Measurements from ENCODE around the gene FBXW8.

FBXW8 gene

GRCh38 chr12:116962197-116962596 is 51.4 kb downstream of the FBXW8 start:
- no peak overlapping the region for H3K27ac ChIP-seq
- H3K4me1 ChIP-seq = no peaks in the 10 kb centered on the region
- TF ChIP-seq, protein P1, sequence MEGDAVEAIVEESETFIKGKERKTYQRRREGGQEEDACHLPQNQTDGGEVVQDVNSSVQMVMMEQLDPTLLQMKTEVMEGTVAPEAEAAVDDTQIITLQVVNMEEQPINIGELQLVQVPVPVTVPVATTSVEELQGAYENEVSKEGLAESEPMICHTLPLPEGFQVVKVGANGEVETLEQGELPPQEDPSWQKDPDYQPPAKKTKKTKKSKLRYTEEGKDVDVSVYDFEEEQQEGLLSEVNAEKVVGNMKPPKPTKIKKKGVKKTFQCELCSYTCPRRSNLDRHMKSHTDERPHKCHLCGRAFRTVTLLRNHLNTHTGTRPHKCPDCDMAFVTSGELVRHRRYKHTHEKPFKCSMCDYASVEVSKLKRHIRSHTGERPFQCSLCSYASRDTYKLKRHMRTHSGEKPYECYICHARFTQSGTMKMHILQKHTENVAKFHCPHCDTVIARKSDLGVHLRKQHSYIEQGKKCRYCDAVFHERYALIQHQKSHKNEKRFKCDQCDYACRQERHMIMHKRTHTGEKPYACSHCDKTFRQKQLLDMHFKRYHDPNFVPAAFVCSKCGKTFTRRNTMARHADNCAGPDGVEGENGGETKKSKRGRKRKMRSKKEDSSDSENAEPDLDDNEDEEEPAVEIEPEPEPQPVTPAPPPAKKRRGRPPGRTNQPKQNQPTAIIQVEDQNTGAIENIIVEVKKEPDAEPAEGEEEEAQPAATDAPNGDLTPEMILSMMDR (IDR thresholded peaks at IDR 0.05) = no peak
- H3K9me3 ChIP-seq = no peaks in the 10 kb centered on the region
- H3K4me3 ChIP-seq = no peak overlapping the region
- peaks cover 16 to 26% (median 18%) of the 10 kb centered on the region in 3 donors for H3K36me3 ChIP-seq
- no peak for DNase-seq
- intact Hi-C loops (cut with DNase I; ENCODE audit: low total_unique reads) = no loop called here
- H3K27me3 ChIP-seq = no peaks in the 10 kb centered on the region

DNA sequence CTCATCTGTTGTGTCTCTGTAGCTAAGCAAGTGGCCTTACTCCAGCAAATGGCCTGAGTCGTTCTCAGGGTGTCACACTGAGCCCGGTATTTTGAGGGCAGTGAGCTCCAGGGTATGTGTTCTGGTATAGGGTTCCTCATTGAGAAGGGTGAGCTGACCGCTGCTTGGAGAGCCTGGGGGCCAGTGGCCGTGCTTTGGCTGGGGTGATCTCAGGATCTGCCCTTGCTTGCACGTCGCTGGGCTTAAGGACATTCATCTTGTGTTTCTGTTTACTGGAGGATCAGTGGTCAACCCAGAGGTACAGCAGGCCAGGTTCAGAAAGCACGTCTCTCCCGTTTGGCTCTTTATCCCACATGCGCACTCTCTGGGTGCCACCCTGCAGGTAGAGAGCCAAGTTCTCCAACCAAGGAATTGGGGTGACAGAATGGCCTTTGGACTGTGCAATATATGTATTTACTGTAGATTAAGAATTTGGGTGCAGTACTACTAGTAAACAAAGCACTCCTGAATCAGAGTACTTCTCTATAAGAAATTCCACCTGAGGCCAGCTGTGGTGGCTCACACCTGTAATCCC is 52.1 kb downstream of the FBXW8 start:
- intact Hi-C loops (cut with DNase I; ENCODE audit: low total_unique reads) = no loop called here
- H3K4me3 ChIP-seq = no peak overlapping the region
- H3K27me3 ChIP-seq = no peaks in the 10 kb centered on the region
- TF ChIP-seq, protein P1 (IDR thresholded peaks at IDR 0.05) = no peak
- H3K9me3 ChIP-seq = no peaks in the 10 kb centered on the region
- DNase-seq = no peak
- H3K36me3 ChIP-seq = peaks cover 18 to 33% (median 23%) of the 10 kb centered on the region in 3 donors
- no peaks in the 10 kb centered on the region for H3K4me1 ChIP-seq
- H3K27ac ChIP-seq = no peak overlapping the region

- no peaks in the 10 kb centered on the region for H3K27me3 ChIP-seq
- H3K27ac ChIP-seq = no peak overlapping the region
- H3K9me3 ChIP-seq = no peaks in the 10 kb centered on the region
- H3K4me1 ChIP-seq = no peaks in the 10 kb centered on the region
- no peak for DNase-seq
- no peak overlapping the region for H3K4me3 ChIP-seq
- H3K36me3 ChIP-seq = peaks cover 18 to 39% (median 23%) of the 10 kb centered on the region in 3 donors
- intact Hi-C loops (cut with DNase I; ENCODE audit: low total_unique reads) = no loop called here
- TF ChIP-seq, protein P1 (IDR thresholded peaks at IDR 0.05) = no peak
Observed at GRCh38 chr12:116964054-116965050, 53.6 kb downstream of the FBXW8 start.

- DNase-seq = no peak
- Histone ChIP-seq H3K36me3 (peaks cover 29 to 63% (median 36%) of the 10 kb centered on the region in 3 donors), H3K27ac (no peak overlapping the region), H3K9me3 (no peaks in the 10 kb centered on the region), H3K4me1 (no peaks in the 10 kb centered on the region), H3K4me3 (no peak overlapping the region), H3K27me3 (no peaks in the 10 kb centered on the region)
- TF ChIP-seq, protein P1 (IDR thresholded peaks at IDR 0.05) = no peak
- intact Hi-C loops (cut with DNase I; ENCODE audit: low total_unique reads) = no loop called here
Observed at GRCh38 chr12:116968986-116969385, 58.2 kb downstream of the FBXW8 start.

DNA sequence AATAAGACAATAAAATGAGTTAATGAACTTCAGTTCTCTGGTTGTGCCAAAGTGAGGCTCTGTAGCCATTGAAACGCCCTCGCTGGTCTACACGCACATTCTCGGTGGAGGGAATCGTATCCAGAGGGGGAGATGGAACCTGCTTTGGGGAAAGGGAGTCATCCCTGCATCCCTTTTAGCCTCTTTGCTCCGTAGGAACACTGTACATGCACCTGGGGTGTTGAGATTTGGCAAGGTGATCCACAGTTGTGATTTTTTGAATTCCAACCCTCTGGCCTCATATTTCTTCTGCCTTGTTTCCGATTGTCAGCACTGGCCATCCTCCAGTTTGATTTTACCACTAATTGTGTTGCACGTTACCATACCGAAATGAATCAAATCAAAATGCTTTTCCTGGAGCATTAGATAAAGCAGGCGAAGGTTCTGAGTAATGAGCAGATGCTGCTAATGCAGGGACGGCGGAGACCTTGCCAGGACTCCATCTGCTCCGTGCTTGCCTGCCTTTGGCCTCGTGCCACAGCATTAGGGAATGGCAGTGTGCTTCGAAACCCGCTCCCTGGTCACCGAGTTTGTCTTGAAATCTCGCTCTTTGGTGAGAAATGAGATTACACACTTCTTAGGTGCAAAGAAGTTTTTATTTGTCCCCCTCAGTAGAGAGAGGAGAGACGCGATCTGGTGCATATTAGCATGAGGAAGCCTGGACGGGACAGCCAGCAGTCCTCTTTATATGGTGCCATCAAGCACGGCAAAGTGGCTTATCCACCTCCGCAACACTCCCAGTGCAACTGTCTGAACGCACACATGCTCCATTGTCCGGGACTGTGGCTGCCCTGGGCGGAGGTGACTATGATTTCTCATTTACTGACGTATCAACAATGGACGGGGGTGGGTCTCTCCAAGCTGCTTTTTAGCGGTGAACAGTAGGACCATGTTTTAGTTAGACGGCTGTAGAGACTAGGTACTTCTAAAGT is 59.1 kb downstream of the FBXW8 start:
- Histone ChIP-seq H3K4me3 (no peak overlapping the region), H3K27ac (no peak overlapping the region), H3K9me3 (no peaks in the 10 kb centered on the region), H3K36me3 (peaks cover 31 to 61% (median 37%) of the 10 kb centered on the region in 3 donors), H3K4me1 (no peaks in the 10 kb centered on the region), H3K27me3 (no peaks in the 10 kb centered on the region)
- DNase-seq = no peak
- intact Hi-C loops (cut with DNase I; ENCODE audit: low total_unique reads) = no loop called here
- TF ChIP-seq, protein P1 (IDR thresholded peaks at IDR 0.05) = no peak

Measured in tibial artery (tissue), 4 donors.